Gastroesophageal sphincter (tissue), 3 donors: ENCODE data around the gene MAPK9.

Experiments
- EP300 ChIP-seq: sonication (generic); formaldehyde crosslinking; IDR thresholded peaks from one replicate; pipeline ENCODE4 v1.6.1; 2017; ENCODE audit warnings: antibody characterized with exemption, mild to moderate bottlenecking
- POLR2A ChIP-seq, 2 donors: fragments of 450-650 bp; IDR thresholded peaks; one replicate each; pipeline ENCODE4 v1.6.1; 2017; ENCODE audit warnings: antibody characterized with exemption in 2 of 2, mild to moderate bottlenecking in 2 of 2, moderate library complexity in 1 of 2
- POLR2AphosphoS5 ChIP-seq: sonication (generic); formaldehyde crosslinking; IDR thresholded peaks from one replicate; pipeline ENCODE4 v1.6.1; 2017; ENCODE audit warnings: antibody characterized with exemption
- TF ChIP-seq, protein P1 (sequence below), 4 experiments: fragments of 200-600 bp in 2 of 4; fragments of 450-650 bp in 2 of 4; sonication (generic) in 1 of 4; IDR thresholded peaks; one replicate each; pipeline ENCODE4 v1.5.1; 2017 to 2019; ENCODE audit warnings: antibody characterized with exemption in 4 of 4, mild to moderate bottlenecking in 2 of 4, moderate library complexity in 2 of 4

DNA sequence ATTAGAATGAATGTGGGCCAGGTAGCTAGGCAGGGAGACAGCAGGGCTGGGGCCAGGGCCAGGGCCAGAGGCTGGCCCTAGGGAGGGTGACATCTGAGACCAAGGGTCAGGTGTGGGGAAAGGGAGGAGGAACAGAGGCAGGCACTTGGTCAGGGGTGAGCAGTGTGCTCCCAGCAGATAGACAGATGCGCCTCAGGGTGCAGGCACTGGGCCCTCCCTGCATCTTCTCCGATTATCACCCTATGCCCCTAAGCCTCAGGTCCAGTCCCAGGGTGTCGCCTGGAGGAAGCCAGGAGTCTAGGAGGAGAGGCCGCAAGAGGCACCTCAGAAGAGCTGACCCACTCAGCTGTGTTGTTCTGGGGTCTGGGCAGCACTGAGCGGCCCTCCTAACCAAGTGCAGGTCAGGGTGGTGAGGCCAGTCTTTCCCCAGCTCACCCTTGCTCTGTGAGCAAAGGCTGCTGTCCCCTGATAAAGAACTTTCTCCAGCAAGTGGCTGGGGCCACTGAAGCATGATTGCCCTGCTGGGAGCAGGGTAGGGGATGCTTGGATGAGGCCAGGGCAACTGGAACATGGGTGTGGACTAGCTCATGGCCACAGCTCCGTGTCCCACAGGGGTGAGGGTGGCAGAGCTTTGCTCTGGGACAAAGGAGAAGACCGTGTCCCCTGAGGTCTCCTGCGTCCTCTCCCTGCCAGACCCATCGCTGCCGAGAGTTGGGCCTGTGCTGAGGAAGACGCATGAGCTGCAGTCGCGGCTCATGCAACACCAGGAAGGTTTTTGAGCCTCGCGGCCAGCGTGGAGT, 80.7 kb downstream of the MAPK9 start:
- TF ChIP-seq POLR2AphosphoS5 (no peak), POLR2A (IDR thresholded peaks at IDR 0.05) (no peak), EP300 (no peak)
- TF ChIP-seq, protein P1, sequence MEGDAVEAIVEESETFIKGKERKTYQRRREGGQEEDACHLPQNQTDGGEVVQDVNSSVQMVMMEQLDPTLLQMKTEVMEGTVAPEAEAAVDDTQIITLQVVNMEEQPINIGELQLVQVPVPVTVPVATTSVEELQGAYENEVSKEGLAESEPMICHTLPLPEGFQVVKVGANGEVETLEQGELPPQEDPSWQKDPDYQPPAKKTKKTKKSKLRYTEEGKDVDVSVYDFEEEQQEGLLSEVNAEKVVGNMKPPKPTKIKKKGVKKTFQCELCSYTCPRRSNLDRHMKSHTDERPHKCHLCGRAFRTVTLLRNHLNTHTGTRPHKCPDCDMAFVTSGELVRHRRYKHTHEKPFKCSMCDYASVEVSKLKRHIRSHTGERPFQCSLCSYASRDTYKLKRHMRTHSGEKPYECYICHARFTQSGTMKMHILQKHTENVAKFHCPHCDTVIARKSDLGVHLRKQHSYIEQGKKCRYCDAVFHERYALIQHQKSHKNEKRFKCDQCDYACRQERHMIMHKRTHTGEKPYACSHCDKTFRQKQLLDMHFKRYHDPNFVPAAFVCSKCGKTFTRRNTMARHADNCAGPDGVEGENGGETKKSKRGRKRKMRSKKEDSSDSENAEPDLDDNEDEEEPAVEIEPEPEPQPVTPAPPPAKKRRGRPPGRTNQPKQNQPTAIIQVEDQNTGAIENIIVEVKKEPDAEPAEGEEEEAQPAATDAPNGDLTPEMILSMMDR (IDR thresholded peaks at IDR 0.05) = no peak
